K562 (cell line): ENCODE data around the gene CCDC106. TPM values are rescaled to one million over a fixed set of nuclear protein-coding genes. Genes with fewer than 3 reads are reported as not detected.

Experiments
- E2F6 ChIP-seq, 2 experiments: IDR thresholded peaks; 2 replicates each; pipeline ENCODE4 v1.6.1; 2011; ENCODE audit warnings: borderline replicate concordance in 1 of 2, control low read depth in 1 of 2, low read depth in 1 of 2, low read length in 1 of 2, mild to moderate bottlenecking in 1 of 2, mixed read lengths in 1 of 2, moderate library complexity in 1 of 2; ENCODE audit not compliant: insufficient read depth in 1 of 2, insufficient read length in 1 of 2, poor library complexity in 1 of 2, severe bottlenecking in 1 of 2; ENCODE audit errors: extremely low read depth in 1 of 2
- ELF1 ChIP-seq: fragments of 200-800 bp; sonication (Bioruptor generic); IDR thresholded peaks from 2 replicates; pipeline ENCODE4 v1.6.1; 2016; ENCODE audit warnings: missing genetic modification characterization, missing compliant biosample characterization
- ELK3 ChIP-seq: fragments of 450-650 bp; formaldehyde crosslinking; IDR thresholded peaks from 2 replicates; pipeline ENCODE4 v1.4.0; 2020; ENCODE audit warnings: mild to moderate bottlenecking
- ESRRB ChIP-seq: fragments of 250-450 bp; sonication (Bioruptor Pico); IDR thresholded peaks from 2 replicates; pipeline ENCODE4 v1.5.0; 2020; ENCODE audit warnings: mild to moderate bottlenecking, moderate library complexity, borderline replicate concordance
- ETS1 ChIP-seq: conservative IDR thresholded peaks from 2 replicates; pipeline ENCODE4 v1.6.1; 2011; ENCODE audit warnings: low read depth, mild to moderate bottlenecking, low read length; ENCODE audit not compliant: control insufficient read depth
- HDAC1 ChIP-seq, 2 experiments: fragments of 450-650 bp; IDR thresholded peaks; 2 replicates each; pipeline ENCODE4 v1.6.1; 2016 to 2017; ENCODE audit warnings: inconsistent platforms in 1 of 2, mild to moderate bottlenecking in 1 of 2, moderate library complexity in 1 of 2
- KHSRP ChIP-seq: fragments of 450-650 bp; IDR thresholded peaks from 2 replicates; pipeline ENCODE4 v1.6.1; 2017
- L3MBTL2 ChIP-seq: fragments of 450-650 bp; IDR thresholded peaks from 2 replicates; pipeline ENCODE4 v1.6.1; 2016; ENCODE audit warnings: mild to moderate bottlenecking, moderate library complexity
- MAFF ChIP-seq: IDR thresholded peaks from 2 replicates; pipeline ENCODE4 v1.6.1; 2012; ENCODE audit warnings: low read length, improper control_type of control experiment
- MAX ChIP-seq: sonication (generic); formaldehyde crosslinking; IDR thresholded peaks from 2 replicates; pipeline ENCODE4 v1.9.0; 2022; ENCODE audit warnings: mild to moderate bottlenecking, missing genetic modification reagents
- MYC ChIP-seq, 2 experiments: fragments of 250-450 bp in 1 of 2; sonication (Bioruptor Pico) in 1 of 2; IDR thresholded peaks; 2 replicates each; pipeline versions ENCODE4 v1.5.1 to v1.6.1; 2012 to 2021; ENCODE audit warnings: low read depth in 2 of 2, borderline replicate concordance in 1 of 2, improper control_type of control experiment in 1 of 2, low read length in 1 of 2, mild to moderate bottlenecking in 1 of 2, moderate library complexity in 1 of 2
- SP2 ChIP-seq: IDR thresholded peaks from 2 replicates; pipeline ENCODE4 v1.6.1; 2011; ENCODE audit warnings: mild to moderate bottlenecking, low read depth, low read length, moderate library complexity; ENCODE audit not compliant: poor library complexity, severe bottlenecking; ENCODE audit errors: extremely low read depth
- SREBF2 ChIP-seq: sonication (generic); formaldehyde crosslinking; IDR thresholded peaks from 2 replicates; pipeline ENCODE4 v1.4.0; 2020; ENCODE audit warnings: mild to moderate bottlenecking, missing genetic modification reagents
- ZBTB7A ChIP-seq: IDR thresholded peaks from 2 replicates; pipeline ENCODE4 v1.6.1; 2011; ENCODE audit warnings: low read depth, mild to moderate bottlenecking, low read length, moderate library complexity, borderline replicate concordance; ENCODE audit not compliant: control insufficient read depth
- ZC3H11A ChIP-seq: IDR thresholded peaks from 2 replicates; pipeline ENCODE4 v1.6.1; 2012; ENCODE audit warnings: low read depth, low read length, improper control_type of control experiment
- ZKSCAN3 ChIP-seq: fragments of 250-450 bp; sonication (Bioruptor Pico); IDR thresholded peaks from 2 replicates; pipeline ENCODE4 v1.4.0; 2020
- ZNF232 ChIP-seq: sonication (generic); formaldehyde crosslinking; IDR thresholded peaks from 2 replicates; pipeline ENCODE4 v1.8.0; 2022; ENCODE audit warnings: mild to moderate bottlenecking, missing genetic modification reagents
- ZNF311 ChIP-seq: fragments of 250-450 bp; sonication (Bioruptor Pico); IDR thresholded peaks from 2 replicates; pipeline ENCODE4 v1.4.0; 2020; ENCODE audit warnings: mild to moderate bottlenecking, moderate library complexity
- ZNF384 ChIP-seq: IDR thresholded peaks from 2 replicates; pipeline ENCODE4 v1.6.1; 2012; ENCODE audit warnings: low read depth, low read length, improper control_type of control experiment
- ZNF592 ChIP-seq: fragments of 450-650 bp; IDR thresholded peaks from 2 replicates; pipeline ENCODE4 v1.6.1; 2017; ENCODE audit warnings: antibody characterized with exemption, mild to moderate bottlenecking
- polyA plus RNA-seq, 8 experiments: library from polyadenylated mRNA; depleted of rRNA in 4 of 8; stranded (reverse) in 5 of 8; unstranded in 3 of 8; fragments of >200 nt; fragmentation: Nextera tagmentation in 2 of 8; fragmentation: Illumina TruSeq in 1 of 8; extraction: Ambion mirVana in 2 of 8; extraction: Trizol in 1 of 8; gene quantifications; 2 replicates each; pipeline versions ENCODE4 v1.2.1 to v1.2.3, GENCODE V29; 2011 to 2014; ENCODE audit warnings: inconsistent platforms in 1 of 8, missing spikeins in 1 of 8
- total RNA-seq, 7 experiments: library from RNA; depleted of rRNA in 6 of 7; stranded (reverse); fragments of >200 nt in 6 of 7; fragmentation: Illumina TruSeq in 2 of 7; extraction: Trizol in 2 of 7; gene quantifications; 2 replicates each; pipeline versions ENCODE4 v1.2.1 to v1.2.3, GENCODE V29; 2011 to 2021; ENCODE audit warnings: low replicate concordance in 1 of 7

The CCDC106 gene
- total and polyA plus RNA-seq, 9 of the 15 experiments (the other 6 are each of a cell fraction or from before 2014, with no cell fraction given) = 0.10 to 27.5 (median 15.0) TPM; not detected in 1

- TF ChIP-seq ELK3 (CRISPR knock-in tag) = no peak
- peak; percentile 68 to 91 for TF ChIP-seq E2F6 (IDR thresholded peaks at IDR 0.05; ENCODE audit: borderline replicate concordance in 1 of 2, extremely low read depth in 1 of 2, insufficient read depth in 1 of 2, insufficient read length in 1 of 2, low read depth in 1 of 2, low read length in 1 of 2, poor library complexity in 1 of 2, severe bottlenecking in 1 of 2)
- no peak; the same call in 1 of the 2 replicates for TF ChIP-seq ZBTB7A
- TF ChIP-seq HDAC1 (IDR thresholded peaks at IDR 0.05) = 0 out of 4 replicates have a peak, but pooled peaks of 1 of the 2 experiments have one; percentile 23
- TF ChIP-seq ZNF311 (CRISPR knock-in tag) = no peak
- no peak for TF ChIP-seq ZC3H11A
- TF ChIP-seq ZNF232 (CRISPR knock-in tag) = no peak
- no peak for TF ChIP-seq ZKSCAN3
- TF ChIP-seq MYC (IDR thresholded peaks at IDR 0.05; ENCODE audit: low read depth, low read length) = no peak
- TF ChIP-seq MYC (CRISPR knock-in tag; IDR thresholded peaks at IDR 0.05; ENCODE audit: borderline replicate concordance, low read depth) = no peak
- no peak for TF ChIP-seq ELF1 (tag)
- no peak for TF ChIP-seq KHSRP
- TF ChIP-seq ETS1 = no peak
- peak; percentile 78 for TF ChIP-seq ZNF592
- TF ChIP-seq L3MBTL2 = peak; percentile 63
- TF ChIP-seq ESRRB (CRISPR knock-in tag) = no peak
- no peak for TF ChIP-seq ZNF384
- peak; percentile 17 for TF ChIP-seq SP2
- TF ChIP-seq MAX (CRISPR knock-in tag) = peak; percentile 69
- TF ChIP-seq SREBF2 = no peak
- no peak for TF ChIP-seq MAFF
Measured at GRCh38 chr19:55673465-55673864, 25.5 kb downstream of the CCDC106 start (continued).
